HepG2 (cell line): ENCODE data around the gene TRRAP. TPM values are rescaled to one million over a fixed set of nuclear protein-coding genes. Genes with fewer than 3 reads are reported as not detected.

Experiments
- GATAD1 ChIP-seq: IDR thresholded peaks from 2 replicates; pipeline ENCODE4 v1.6.1; 2016; ENCODE audit warnings: missing genetic modification reagents, missing compliant biosample characterization
- HMG20A ChIP-seq: IDR thresholded peaks from 2 replicates; pipeline ENCODE4 v1.6.1; 2016; ENCODE audit warnings: borderline replicate concordance
- ISL2 ChIP-seq: sonication (generic); formaldehyde crosslinking; IDR thresholded peaks from 2 replicates; pipeline ENCODE4 v1.5.0; 2020; ENCODE audit warnings: missing genetic modification reagents
- NONO ChIP-seq, 2 experiments: fragments of 450-650 bp in 1 of 2; sonication (generic) in 1 of 2; formaldehyde crosslinking in 1 of 2; IDR thresholded peaks in 1 of 2; conservative IDR thresholded peaks in 1 of 2; 2 replicates each; pipeline versions ENCODE4 v1.6.1 to v1.8.0; 2017 to 2022; ENCODE audit warnings: mild to moderate bottlenecking in 1 of 2, missing genetic modification reagents in 1 of 2, moderate library complexity in 1 of 2
- PLRG1 ChIP-seq: fragments of 450-650 bp; conservative IDR thresholded peaks from 2 replicates; pipeline ENCODE4 v1.6.1; 2016
- SMAD3 ChIP-seq: sonication (generic); formaldehyde crosslinking; IDR thresholded peaks from 2 replicates; pipeline ENCODE4 v1.4.0; 2020; ENCODE audit warnings: missing genetic modification reagents
- ZFP36 ChIP-seq: fragments of 150-350 bp; IDR thresholded peaks from 2 replicates; pipeline ENCODE4 v1.6.1; 2018; ENCODE audit warnings: borderline replicate concordance, low read length, low read depth; ENCODE audit not compliant: partially characterized antibody
- ZFP90 ChIP-seq: sonication (generic); formaldehyde crosslinking; IDR thresholded peaks from 2 replicates; pipeline ENCODE4 v1.8.0; 2022; ENCODE audit warnings: missing genetic modification reagents, mild to moderate bottlenecking, inconsistent platforms, borderline replicate concordance
- ZNF225 ChIP-seq: sonication (generic); formaldehyde crosslinking; IDR thresholded peaks from 2 replicates; pipeline ENCODE4 v1.4.0; 2020; ENCODE audit warnings: mild to moderate bottlenecking, missing genetic modification reagents
- ZNF235 ChIP-seq: sonication (generic); formaldehyde crosslinking; IDR thresholded peaks from 2 replicates; pipeline ENCODE4 v1.8.1; 2023; ENCODE audit warnings: mild to moderate bottlenecking, missing genetic modification reagents, borderline replicate concordance
- ZNF543 ChIP-seq: sonication (generic); formaldehyde crosslinking; IDR thresholded peaks from 2 replicates; pipeline ENCODE4 v1.4.0; 2020; ENCODE audit warnings: mild to moderate bottlenecking, missing genetic modification reagents
- ZNF772 ChIP-seq: sonication (generic); formaldehyde crosslinking; IDR thresholded peaks from 2 replicates; pipeline ENCODE4 v1.5.0; 2020; ENCODE audit warnings: mild to moderate bottlenecking, missing genetic modification reagents
- polyA plus RNA-seq, 8 experiments: library from polyadenylated mRNA; depleted of rRNA in 3 of 8; stranded (reverse) in 7 of 8; unstranded in 1 of 8; fragments of >200 nt; fragmentation: Illumina TruSeq in 4 of 8; extraction: Trizol in 4 of 8; gene quantifications; 2 replicates each; pipeline versions ENCODE4 v1.2.1 to v1.2.3, GENCODE V29; 2011 to 2016; ENCODE audit warnings: low read depth in 4 of 8, missing spikeins in 1 of 8, mixed read lengths in 1 of 8; ENCODE audit not compliant: insufficient read depth in 1 of 8
- total RNA-seq, 5 experiments: library from RNA; depleted of rRNA; stranded (reverse); fragments of >200 nt; fragmentation: Illumina TruSeq; extraction: Trizol; gene quantifications; 2 replicates each; pipeline ENCODE4 v1.2.3, GENCODE V29; 2016; ENCODE audit warnings: low read depth in 1 of 5
- TF ChIP-seq, protein P1 (sequence below): sonication (generic); formaldehyde crosslinking; IDR thresholded peaks from 2 replicates; pipeline ENCODE4 v1.5.0; 2020; ENCODE audit warnings: mild to moderate bottlenecking, missing genetic modification reagents
- TF ChIP-seq, protein P2 (sequence below): sonication (generic); formaldehyde crosslinking; IDR thresholded peaks from 2 replicates; pipeline ENCODE4 v1.4.0; 2020; ENCODE audit warnings: mild to moderate bottlenecking, missing genetic modification reagents
- TF ChIP-seq, protein P3 (sequence below): sonication (generic); formaldehyde crosslinking; IDR thresholded peaks from 2 replicates; pipeline ENCODE4 v1.5.1; 2020; ENCODE audit warnings: missing genetic modification reagents, mild to moderate bottlenecking, borderline replicate concordance
- TF ChIP-seq, protein P4 (sequence below): IDR thresholded peaks from 2 replicates; pipeline ENCODE4 v1.6.1; 2012; ENCODE audit warnings: inconsistent platforms

Gene TRRAP
- total and polyA plus RNA-seq, 2 of the 13 experiments (the other 11 are each of a cell fraction or from before 2014, with no cell fraction given) = 8.6 to 10.5 TPM

DNA sequence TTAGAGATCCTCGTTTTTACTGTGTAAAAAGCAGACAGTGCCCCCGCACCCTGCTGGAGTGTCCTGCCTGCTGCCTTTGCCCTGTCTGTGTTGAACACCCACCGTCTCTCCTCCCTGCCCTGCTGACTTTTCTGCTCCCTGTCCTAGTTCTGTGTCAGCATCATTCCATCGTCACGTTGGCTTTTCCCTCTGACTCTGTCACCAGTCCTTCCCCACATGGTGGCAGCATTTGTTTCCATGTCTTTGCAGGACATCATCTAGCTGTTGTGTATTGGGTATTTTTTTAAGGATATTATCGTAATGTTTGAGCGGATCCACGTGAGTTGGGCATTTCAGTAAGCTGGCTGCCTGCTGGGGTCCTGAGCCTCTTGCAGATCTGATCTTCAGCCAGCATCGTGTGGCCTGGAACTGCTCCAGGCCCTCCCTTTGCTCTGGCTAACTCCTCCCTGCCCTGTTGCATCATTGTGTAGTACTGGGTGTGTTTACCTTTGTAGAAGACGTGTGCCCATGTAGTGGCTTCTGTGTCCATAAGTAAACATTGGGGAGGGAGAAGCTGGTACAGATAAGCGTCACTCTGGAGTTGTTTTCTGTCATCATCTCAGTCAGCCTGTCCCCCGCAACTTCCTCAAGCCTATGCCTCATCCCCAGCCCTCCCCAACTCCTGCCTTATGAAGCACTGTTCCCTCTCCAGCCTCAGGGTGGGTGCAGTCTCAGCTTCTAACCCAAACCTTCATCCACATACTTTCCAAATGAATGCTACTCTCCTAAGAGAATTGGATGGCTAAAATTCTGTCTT, 44.3 kb downstream of the TRRAP start (continued):
- TF ChIP-seq, protein P1, sequence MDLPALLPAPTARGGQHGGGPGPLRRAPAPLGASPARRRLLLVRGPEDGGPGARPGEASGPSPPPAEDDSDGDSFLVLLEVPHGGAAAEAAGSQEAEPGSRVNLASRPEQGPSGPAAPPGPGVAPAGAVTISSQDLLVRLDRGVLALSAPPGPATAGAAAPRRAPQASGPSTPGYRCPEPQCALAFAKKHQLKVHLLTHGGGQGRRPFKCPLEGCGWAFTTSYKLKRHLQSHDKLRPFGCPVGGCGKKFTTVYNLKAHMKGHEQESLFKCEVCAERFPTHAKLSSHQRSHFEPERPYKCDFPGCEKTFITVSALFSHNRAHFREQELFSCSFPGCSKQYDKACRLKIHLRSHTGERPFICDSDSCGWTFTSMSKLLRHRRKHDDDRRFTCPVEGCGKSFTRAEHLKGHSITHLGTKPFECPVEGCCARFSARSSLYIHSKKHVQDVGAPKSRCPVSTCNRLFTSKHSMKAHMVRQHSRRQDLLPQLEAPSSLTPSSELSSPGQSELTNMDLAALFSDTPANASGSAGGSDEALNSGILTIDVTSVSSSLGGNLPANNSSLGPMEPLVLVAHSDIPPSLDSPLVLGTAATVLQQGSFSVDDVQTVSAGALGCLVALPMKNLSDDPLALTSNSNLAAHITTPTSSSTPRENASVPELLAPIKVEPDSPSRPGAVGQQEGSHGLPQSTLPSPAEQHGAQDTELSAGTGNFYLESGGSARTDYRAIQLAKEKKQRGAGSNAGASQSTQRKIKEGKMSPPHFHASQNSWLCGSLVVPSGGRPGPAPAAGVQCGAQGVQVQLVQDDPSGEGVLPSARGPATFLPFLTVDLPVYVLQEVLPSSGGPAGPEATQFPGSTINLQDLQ = no peak
- TF ChIP-seq GATAD1 (CRISPR knock-in tag) = no peak
- TF ChIP-seq, protein P2, sequence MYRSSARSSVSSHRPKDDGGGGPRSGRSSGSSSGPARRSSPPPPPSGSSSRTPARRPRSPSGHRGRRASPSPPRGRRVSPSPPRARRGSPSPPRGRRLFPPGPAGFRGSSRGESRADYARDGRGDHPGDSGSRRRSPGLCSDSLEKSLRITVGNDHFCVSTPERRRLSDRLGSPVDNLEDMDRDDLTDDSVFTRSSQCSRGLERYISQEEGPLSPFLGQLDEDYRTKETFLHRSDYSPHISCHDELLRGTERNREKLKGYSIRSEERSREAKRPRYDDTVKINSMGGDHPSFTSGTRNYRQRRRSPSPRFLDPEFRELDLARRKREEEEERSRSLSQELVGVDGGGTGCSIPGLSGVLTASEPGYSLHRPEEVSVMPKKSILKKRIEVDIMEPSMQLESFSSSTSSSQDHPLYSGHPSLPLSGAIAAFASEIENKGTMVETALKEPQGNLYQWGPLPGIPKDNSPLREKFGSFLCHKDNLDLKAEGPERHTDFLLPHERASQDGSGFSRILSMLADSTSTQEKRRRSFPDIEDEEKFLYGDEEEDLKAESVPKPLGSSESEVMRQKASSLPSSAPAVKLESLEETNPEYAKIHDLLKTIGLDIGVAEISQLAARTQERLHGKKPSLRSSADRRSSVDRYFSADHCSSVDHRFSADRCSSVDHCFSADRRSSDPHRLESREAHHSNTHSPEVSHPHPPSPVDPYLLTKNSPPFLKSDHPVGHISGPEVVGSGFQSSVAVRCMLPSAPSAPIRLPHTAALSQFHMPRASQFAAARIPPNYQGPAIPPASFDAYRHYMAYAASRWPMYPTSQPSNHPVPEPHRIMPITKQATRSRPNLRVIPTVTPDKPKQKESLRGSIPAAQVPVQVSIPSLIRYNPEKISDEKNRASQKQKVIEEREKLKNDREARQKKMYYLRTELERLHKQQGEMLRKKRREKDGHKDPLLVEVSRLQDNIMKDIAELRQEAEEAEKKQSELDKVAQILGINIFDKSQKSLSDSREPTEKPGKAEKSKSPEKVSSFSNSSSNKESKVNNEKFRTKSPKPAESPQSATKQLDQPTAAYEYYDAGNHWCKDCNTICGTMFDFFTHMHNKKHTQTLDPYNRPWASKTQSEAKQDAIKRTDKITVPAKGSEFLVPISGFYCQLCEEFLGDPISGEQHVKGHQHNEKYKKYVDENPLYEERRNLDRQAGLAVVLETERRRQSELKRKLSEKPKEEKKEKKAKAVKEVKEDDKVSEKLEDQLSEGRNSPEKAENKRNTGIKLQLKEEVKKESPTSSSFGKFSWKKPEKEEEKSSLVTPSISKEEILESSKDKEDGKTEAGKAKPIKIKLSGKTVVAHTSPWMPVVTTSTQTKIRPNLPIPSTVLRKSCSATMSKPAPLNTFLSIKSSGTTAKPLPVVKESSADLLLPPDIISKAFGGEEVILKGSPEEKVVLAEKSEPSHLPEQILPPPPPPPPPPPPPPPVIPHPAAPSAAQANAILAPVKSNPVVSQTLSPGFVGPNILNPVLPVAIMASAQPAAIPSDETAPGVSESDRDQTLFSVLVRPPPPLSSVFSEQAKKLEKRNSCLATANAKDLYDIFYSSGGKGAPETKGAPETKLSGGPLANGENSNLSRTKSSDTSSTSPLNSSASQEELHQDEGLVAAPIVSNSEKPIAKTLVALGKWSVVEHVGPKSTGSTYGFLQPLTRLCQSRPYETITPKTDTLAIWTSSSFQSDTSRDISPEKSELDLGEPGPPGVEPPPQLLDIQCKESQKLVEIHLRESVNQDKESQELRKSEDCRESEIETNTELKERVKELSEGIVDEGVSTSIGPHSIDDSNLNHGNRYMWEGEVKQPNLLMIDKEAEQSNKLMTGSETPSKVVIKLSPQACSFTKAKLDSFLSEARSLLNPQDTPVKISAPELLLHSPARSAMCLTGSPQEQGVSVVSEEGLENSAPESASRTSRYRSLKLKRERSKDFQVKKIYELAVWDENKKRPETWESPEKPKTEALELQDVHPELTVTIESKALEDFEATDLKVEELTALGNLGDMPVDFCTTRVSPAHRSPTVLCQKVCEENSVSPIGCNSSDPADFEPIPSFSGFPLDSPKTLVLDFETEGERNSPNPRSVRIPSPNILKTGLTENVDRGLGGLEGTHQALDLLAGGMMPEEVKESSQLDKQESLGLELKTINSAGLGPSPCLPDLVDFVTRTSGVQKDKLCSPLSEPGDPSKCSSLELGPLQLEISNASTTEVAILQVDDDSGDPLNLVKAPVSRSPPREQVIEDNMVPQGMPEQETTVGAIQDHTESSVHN (CRISPR knock-in tag) = no peak
- TF ChIP-seq SMAD3 (CRISPR knock-in tag) = peak; percentile 90; the same call in 1 of the 2 replicates
- no peak for TF ChIP-seq ZNF772 (CRISPR knock-in tag)
- TF ChIP-seq, protein P3, sequence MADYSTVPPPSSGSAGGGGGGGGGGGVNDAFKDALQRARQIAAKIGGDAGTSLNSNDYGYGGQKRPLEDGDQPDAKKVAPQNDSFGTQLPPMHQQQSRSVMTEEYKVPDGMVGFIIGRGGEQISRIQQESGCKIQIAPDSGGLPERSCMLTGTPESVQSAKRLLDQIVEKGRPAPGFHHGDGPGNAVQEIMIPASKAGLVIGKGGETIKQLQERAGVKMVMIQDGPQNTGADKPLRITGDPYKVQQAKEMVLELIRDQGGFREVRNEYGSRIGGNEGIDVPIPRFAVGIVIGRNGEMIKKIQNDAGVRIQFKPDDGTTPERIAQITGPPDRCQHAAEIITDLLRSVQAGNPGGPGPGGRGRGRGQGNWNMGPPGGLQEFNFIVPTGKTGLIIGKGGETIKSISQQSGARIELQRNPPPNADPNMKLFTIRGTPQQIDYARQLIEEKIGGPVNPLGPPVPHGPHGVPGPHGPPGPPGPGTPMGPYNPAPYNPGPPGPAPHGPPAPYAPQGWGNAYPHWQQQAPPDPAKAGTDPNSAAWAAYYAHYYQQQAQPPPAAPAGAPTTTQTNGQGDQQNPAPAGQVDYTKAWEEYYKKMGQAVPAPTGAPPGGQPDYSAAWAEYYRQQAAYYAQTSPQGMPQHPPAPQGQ (CRISPR knock-in tag) = no peak
- TF ChIP-seq ZNF543 (CRISPR knock-in tag) = no peak
- TF ChIP-seq PLRG1 = no peak
- no peak for TF ChIP-seq ISL2 (CRISPR knock-in tag)
- TF ChIP-seq ZNF235 = no peak
- TF ChIP-seq ZNF225 (CRISPR knock-in tag) = no peak
- peak; percentile 70; the same call in 1 of the 2 replicates for TF ChIP-seq HMG20A
- TF ChIP-seq ZFP36 = no peak
- no peak for TF ChIP-seq ZFP90 (CRISPR knock-in tag)
- TF ChIP-seq NONO (IDR thresholded peaks at IDR 0.05) = no peak
- peak; percentile 52; the same call in 1 of the 2 replicates for TF ChIP-seq NONO (CRISPR knock-in tag; conservative IDR thresholded peaks at IDR 0.05)
- TF ChIP-seq, protein P4, sequence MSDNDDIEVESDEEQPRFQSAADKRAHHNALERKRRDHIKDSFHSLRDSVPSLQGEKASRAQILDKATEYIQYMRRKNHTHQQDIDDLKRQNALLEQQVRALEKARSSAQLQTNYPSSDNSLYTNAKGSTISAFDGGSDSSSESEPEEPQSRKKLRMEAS = peak; percentile 35; the same call in 1 of the 2 replicates
